ENCODE results near the gene HSD3B7. TPM values are rescaled to one million over a fixed set of nuclear protein-coding genes. Genes with fewer than 3 reads are reported as not detected.
"Not testable (repeated sequence)": the region's sequence is repeated elsewhere in the genome, so short reads cannot be mapped to it uniquely, and the experiment has no call there.

The HSD3B7 gene
- 3.5 to 4.0 TPM (median 3.6 TPM) in 3 replicates for total RNA-seq

DNA sequence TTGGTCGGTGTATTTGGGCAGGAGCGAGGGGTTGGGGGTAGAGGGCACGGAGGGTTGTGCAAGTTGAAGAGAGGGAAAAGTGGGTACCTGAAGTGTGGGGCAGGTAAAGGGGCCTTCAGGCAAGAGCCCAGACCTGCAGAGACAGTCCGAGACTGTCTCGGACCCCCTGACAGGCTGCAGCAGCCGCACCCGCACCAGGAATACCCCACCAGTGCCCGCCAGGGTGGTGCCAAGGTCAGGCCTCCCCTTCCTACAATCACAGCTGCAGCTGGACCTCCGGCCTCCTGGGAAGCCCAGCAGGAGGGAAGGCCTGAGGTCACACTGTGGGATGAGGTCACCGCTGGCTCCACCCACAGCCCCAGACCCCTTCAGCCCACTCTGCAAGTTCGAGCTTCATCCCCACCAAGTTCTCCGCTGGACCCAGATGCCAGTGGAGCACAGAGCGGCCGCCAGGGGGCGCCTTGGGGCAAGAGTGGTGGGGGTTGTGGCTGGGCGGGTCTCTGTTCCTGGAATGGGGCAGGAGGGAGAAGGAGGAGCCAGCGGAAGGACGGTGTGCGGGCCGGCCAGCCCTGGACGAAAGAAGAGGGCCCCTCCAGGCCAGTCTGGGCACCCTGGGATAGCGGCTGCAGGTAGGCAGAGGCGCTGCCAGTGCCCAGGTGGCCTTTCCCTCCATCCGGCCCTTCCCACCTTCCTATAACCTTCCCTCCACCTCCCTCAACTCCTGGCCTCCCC, at the start of gene HSD3B7:
Gene HSD3B7 (plus strand): TSS at position 539 of the 732 bp plus-strand sequence. CDS start 452 bp downstream, outside the sequence.
- H3K4me1 Mint-ChIP-seq, result peaks cover 5% of the 10 kb centered on the region
- no peaks in the 10 kb centered on the region for H3K27me3 Mint-ChIP-seq (ENCODE audit: low read depth)
- peaks cover 12% of the 10 kb centered on the region for H3K36me3 Mint-ChIP-seq
- peak within 1 kb of the TSS; percentile 64 for H3K27ac Mint-ChIP-seq
- H3K9me3 Mint-ChIP-seq, result no peaks in the 10 kb centered on the region
- H3K4me3 Mint-ChIP-seq, result peak within 1 kb of the TSS; percentile 63
- DNase-seq (ENCODE audit: low spot score in 2 of 2, unreplicated experiment in 2 of 2), result peak; percentile 85 to 96
- TF ChIP-seq, protein P1, sequence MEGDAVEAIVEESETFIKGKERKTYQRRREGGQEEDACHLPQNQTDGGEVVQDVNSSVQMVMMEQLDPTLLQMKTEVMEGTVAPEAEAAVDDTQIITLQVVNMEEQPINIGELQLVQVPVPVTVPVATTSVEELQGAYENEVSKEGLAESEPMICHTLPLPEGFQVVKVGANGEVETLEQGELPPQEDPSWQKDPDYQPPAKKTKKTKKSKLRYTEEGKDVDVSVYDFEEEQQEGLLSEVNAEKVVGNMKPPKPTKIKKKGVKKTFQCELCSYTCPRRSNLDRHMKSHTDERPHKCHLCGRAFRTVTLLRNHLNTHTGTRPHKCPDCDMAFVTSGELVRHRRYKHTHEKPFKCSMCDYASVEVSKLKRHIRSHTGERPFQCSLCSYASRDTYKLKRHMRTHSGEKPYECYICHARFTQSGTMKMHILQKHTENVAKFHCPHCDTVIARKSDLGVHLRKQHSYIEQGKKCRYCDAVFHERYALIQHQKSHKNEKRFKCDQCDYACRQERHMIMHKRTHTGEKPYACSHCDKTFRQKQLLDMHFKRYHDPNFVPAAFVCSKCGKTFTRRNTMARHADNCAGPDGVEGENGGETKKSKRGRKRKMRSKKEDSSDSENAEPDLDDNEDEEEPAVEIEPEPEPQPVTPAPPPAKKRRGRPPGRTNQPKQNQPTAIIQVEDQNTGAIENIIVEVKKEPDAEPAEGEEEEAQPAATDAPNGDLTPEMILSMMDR (IDR thresholded peaks at IDR 0.05; ENCODE audit: unreplicated experiment), result peak; percentile 97

DNA sequence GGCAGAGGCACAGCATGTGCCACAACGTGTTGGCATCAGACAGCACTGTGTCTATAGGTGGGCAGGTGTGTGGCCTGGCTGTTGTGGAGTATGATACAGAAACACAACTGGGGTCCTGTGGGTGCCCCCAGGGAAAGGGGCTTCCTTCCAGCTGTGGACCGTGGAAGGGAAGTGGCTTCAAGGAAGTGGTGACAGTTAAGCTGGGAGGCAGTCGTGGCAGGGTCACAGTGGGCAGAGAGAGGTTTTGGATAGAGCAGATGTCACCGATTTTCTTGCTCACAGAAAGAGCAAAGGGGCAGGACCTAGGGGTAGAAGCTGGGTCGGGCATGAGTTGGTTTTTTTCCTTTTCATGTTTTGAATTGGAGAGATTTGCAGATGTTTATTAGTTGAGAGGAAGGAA, 47.3 kb upstream of the HSD3B7 start:
- Mint-ChIP-seq H3K27ac (peak overlapping the region; percentile 4), H3K4me1 (peaks cover 2% of the 10 kb centered on the region), H3K9me3 (no peaks in the 10 kb centered on the region), H3K27me3 (ENCODE audit: low read depth) (no peaks in the 10 kb centered on the region), H3K36me3 (peaks cover 40% of the 10 kb centered on the region), H3K4me3 (no peak overlapping the region)
- no peak for DNase-seq (ENCODE audit: low spot score in 2 of 2, unreplicated experiment in 2 of 2)
- TF ChIP-seq, protein P1 (IDR thresholded peaks at IDR 0.05; ENCODE audit: unreplicated experiment), result no peak

DNA sequence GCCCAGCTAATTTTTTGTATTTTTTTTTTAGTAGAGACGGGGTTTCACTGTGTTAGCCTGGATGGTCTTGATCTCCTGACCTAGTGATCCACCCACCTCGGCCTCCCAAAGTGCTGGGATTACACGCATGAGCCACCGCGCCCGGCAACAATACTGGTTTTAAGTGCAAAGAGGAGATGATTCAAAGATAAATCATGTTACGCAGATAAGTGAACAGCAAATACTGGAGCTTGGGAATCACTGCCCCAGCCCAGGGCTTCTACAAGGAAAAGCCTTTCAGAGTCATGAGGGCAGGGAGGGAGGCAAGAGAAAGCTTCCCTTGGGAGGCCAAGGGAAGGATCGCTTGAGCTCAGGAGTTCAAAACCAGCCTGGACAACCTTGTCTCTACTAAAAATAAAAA, 45.4 kb upstream of the HSD3B7 start:
- H3K9me3 Mint-ChIP-seq; H3K4me1 Mint-ChIP-seq; DNase-seq (ENCODE audit: low spot score in 2 of 2, unreplicated experiment in 2 of 2); H3K27ac Mint-ChIP-seq; H3K4me3 Mint-ChIP-seq; H3K27me3 Mint-ChIP-seq (ENCODE audit: low read depth): not testable (repeated sequence)
- H3K36me3 Mint-ChIP-seq, result peaks cover 50% of the 10 kb centered on the region

DNA sequence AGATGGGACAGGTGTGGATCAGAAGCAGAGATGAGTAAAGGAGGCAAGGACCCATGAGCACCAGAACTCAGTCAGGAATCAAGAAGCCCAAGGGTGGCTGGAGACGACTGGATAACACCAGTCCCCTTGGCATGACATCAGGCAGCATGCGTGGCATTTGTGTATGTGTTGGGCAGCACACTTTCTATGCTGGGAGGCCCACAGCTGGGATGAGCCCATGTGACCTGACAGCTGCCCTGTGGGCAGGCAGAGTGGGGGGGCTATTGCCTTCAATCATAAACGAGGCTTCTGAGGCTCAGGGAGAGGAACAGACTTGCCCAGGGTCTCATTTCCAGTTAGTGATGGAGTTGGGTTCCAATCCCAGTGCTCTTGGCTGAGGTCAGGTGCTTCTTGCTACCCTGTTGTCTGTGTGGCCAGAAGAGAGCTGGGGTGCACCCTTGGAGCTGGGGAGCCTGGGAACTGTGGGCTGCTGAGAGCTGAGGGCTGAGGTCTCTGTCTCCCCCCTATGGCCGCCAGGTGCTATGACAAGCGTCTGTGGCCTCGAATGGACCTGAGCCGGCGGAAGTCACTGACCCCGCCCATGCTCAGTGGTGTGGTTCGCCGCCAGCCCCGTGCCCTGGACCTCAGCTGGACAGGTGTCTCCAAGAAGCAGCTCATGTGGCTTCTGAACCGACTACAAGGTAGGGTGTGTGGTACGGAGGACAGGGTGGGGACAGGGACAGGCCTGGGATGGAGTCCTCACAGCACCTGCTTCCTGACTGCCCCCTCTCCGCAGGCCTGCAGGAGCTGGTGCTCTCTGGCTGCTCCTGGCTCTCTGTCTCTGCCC, 43.2 kb upstream of the HSD3B7 start:
- DNase-seq (ENCODE audit: low spot score in 2 of 2, unreplicated experiment in 2 of 2), result no peak
- H3K4me3 Mint-ChIP-seq, result no peak overlapping the region
- peaks cover 45% of the 10 kb centered on the region for H3K36me3 Mint-ChIP-seq
- H3K27ac Mint-ChIP-seq, result no peak overlapping the region
- no peaks in the 10 kb centered on the region for H3K27me3 Mint-ChIP-seq (ENCODE audit: low read depth)
- TF ChIP-seq, protein P1 (IDR thresholded peaks at IDR 0.05; ENCODE audit: unreplicated experiment), result peak; percentile 59
- no peaks in the 10 kb centered on the region for H3K9me3 Mint-ChIP-seq
- peaks cover 2% of the 10 kb centered on the region for H3K4me1 Mint-ChIP-seq

DNA sequence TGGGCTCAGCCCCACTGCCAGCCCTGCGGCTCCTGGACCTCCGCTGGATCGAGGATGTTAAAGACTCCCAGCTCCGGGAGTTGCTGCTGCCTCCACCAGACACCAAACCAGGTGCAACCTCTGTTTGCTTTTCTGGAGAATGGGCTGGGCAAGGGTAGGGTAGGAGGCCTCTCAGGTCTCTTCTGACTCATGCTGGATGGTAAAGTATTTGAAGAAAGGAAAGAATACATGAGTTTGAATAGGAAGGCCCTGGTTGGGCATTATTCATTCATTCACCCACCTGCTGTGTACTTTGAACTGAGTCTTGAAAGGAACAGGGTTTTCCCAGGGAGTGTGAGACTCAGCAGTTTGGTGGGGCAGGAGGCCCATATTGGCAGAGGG, 42.6 kb upstream of the HSD3B7 start:
- Mint-ChIP-seq H3K27me3 (ENCODE audit: low read depth) (no peaks in the 10 kb centered on the region), H3K9me3 (no peaks in the 10 kb centered on the region), H3K36me3 (peaks cover 40% of the 10 kb centered on the region), H3K4me1 (peaks cover 2% of the 10 kb centered on the region), H3K4me3 (no peak overlapping the region), H3K27ac (no peak overlapping the region)
- TF ChIP-seq, protein P1 (IDR thresholded peaks at IDR 0.05; ENCODE audit: unreplicated experiment), result no peak
- no peak for DNase-seq (ENCODE audit: low spot score in 2 of 2, unreplicated experiment in 2 of 2)

- Mint-ChIP-seq H3K27me3 (ENCODE audit: low read depth) (no peaks in the 10 kb centered on the region), H3K4me1 (peaks cover 4% of the 10 kb centered on the region), H3K36me3 (peaks cover 35% of the 10 kb centered on the region), H3K9me3 (no peaks in the 10 kb centered on the region), H3K27ac (no peak overlapping the region), H3K4me3 (no peak overlapping the region)
- DNase-seq (ENCODE audit: low spot score in 2 of 2, unreplicated experiment in 2 of 2), result no peak
- TF ChIP-seq, protein P1 (IDR thresholded peaks at IDR 0.05; ENCODE audit: unreplicated experiment), result no peak
These were observed 40.7 kb upstream of the HSD3B7 start for GRCh38 chr16:30944352-30944751.

Measured in mesothelial cell of epicardium (in vitro differentiated cells).